Activated T-helper 9 cell treated with anti-CD3 and anti-CD28 coated beads, Interleukin-2, amount 50 U/mL, for 16 hours (primary cell): ENCODE measurements around the gene DCC.

Experiments
- DNase-seq: peaks from one replicate; pipeline ENCODE4 v3.0.0-alpha.2; 2020; ENCODE audit warnings: low read depth

Gene DCC

GRCh38 chr18:52510139-52510538 lies 170.1 kb downstream of the DCC start:
- DNase-seq, result no peak

GRCh38 chr18:52518086-52518485 lies 178.1 kb downstream of the DCC start:
- DNase-seq, result no peak

GRCh38 chr18:52519021-52519420 lies 179.0 kb downstream of the DCC start:
- no peak for DNase-seq

- no peak for DNase-seq
These were observed 183.6 kb downstream of the DCC start for GRCh38 chr18:52523566-52523965.

- no peak for DNase-seq
These were observed 191.8 kb downstream of the DCC start for GRCh38 chr18:52531836-52532235.

GRCh38 chr18:52536039-52536438 lies 196.0 kb downstream of the DCC start:
- DNase-seq, result no peak

GRCh38 chr18:52537261-52537660 lies 197.3 kb downstream of the DCC start:
- DNase-seq, result no peak

GRCh38 chr18:52541056-52541455 lies 201.1 kb downstream of the DCC start:
- no peak for DNase-seq

GRCh38 chr18:52544086-52544485 lies 204.1 kb downstream of the DCC start:
- no peak for DNase-seq

GRCh38 chr18:52546686-52547346 lies 206.8 kb downstream of the DCC start:
- DNase-seq, result no peak

GRCh38 chr18:52553441-52553840 lies 213.4 kb downstream of the DCC start:
- no peak for DNase-seq

- no peak for DNase-seq
These were observed 214.2 kb downstream of the DCC start for GRCh38 chr18:52554180-52554579.

GRCh38 chr18:52567360-52567759 lies 227.4 kb downstream of the DCC start:
- DNase-seq, result no peak

- DNase-seq, result no peak
These were observed 229.5 kb downstream of the DCC start for GRCh38 chr18:52569492-52569891.

- DNase-seq, result no peak
These were observed 231.0 kb downstream of the DCC start for GRCh38 chr18:52570975-52571374.

- no peak for DNase-seq
These were observed 232.3 kb downstream of the DCC start for GRCh38 chr18:52572036-52573000.

GRCh38 chr18:52577795-52578194 lies 237.8 kb downstream of the DCC start:
- no peak for DNase-seq

- no peak for DNase-seq
These were observed 242.1 kb downstream of the DCC start for GRCh38 chr18:52582061-52582460.

GRCh38 chr18:52582516-52582915 lies 242.5 kb downstream of the DCC start:
- no peak for DNase-seq

- no peak for DNase-seq
These were observed 248.9 kb downstream of the DCC start for GRCh38 chr18:52588931-52589330.

- no peak for DNase-seq
These were observed 256.9 kb downstream of the DCC start for GRCh38 chr18:52596748-52597435.

GRCh38 chr18:52598921-52599320 lies 258.9 kb downstream of the DCC start:
- DNase-seq, result no peak

- no peak for DNase-seq
These were observed 262.8 kb downstream of the DCC start for GRCh38 chr18:52602820-52603219.
